ENCODE data around the gene COMP. TPM values are rescaled to one million over a fixed set of nuclear protein-coding genes. Genes with fewer than 3 reads are reported as not detected.
"Not testable (repeated sequence)": the region's sequence is repeated elsewhere in the genome, so short reads cannot be mapped to it uniquely, and the experiment has no call there.

Gene COMP
- total RNA-seq: 0.15 TPM in 1 of 2 replicates, not detected in the other

DNA sequence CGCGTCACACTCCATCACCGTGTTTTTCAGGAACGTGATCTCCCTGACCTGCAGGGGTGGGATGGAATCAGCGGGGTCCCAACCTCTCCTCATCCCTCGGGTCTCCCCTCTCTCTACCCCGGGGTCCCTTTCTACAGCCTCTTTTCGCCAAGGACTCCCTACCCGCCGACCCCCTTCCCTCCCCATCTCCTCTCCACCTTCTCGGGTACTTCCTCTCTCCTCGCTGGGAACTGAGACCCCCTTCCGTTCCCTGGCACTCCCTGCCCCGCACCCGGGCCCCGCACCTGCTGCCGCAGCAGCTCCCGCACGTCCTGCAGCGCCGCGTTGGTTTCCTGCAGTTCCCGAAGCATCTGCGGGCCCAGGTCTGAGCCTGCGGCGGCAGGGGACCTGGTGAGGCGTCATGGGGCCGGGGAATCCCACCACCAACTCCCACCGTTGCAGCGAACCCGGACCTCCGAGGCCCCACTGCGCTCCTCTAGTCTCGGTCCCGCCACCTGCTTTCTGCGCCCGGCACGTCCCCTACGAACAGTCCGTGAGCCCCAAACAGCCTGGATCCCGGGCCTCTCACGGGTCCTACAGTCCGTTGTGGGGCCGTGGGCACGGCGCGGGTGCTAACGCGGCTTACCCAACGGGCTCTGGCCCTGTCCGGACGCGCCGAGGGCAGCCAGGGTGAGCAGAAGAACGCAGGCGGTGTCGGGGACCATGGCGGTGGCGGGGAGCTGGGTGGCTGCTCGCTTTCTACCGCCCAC lies at the start of gene COMP:
Gene COMP (minus strand): TSS at position 740 of the 749 bp plus-strand sequence. CDS start 36 bp downstream, at position 704.
- DNase-seq (ENCODE audit: low read depth): no peak

- no peak for DNase-seq (ENCODE audit: low read depth)
Measured at GRCh38 chr19:18840288-18841267, 49.5 kb upstream of the COMP start.

DNA sequence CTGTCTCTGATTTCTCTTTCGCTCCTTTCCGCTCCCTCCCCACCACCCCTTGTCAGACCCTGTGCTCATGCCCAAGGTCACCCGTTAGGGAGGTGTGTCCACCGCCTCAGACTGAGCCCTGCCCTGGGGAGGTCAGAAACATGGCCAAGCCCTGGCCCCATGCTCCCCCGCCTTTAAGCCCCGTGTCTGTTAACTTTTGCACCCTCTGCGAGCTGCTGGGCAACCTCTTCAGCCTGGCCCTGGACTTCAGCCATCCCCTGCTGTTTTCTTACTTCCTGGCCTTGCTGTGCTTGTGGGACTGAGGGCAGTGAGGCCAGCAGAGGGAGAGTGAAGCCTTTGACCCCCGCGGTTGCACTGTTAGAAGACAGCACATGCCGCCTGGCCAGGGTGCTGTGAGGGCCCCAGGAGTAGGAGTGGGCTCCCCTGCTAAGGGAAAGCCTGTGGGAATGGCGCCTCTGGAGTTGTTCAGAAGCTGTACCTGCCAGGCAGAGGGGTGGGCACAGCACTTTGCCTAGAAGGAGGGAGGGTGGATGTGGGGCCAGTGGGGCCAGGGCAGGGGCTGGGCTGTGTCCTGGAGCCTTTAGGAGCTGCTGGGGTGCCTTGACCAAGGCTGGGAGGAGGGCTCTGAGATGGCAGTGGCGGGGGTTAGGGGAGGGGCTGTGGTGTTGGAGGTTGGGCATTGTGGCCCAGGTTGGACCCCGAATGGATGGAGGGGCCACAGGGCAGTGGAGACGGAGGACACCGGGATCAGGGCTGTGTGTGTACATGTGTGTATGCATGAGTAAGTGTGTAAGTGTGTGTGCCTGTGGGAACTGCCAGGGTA lies 48.6 kb upstream of the COMP start:
- peak; percentile 28 for DNase-seq (ENCODE audit: low read depth)

- DNase-seq (ENCODE audit: low read depth): no peak
Measured at GRCh38 chr19:18834644-18834984, 43.5 kb upstream of the COMP start.

DNA sequence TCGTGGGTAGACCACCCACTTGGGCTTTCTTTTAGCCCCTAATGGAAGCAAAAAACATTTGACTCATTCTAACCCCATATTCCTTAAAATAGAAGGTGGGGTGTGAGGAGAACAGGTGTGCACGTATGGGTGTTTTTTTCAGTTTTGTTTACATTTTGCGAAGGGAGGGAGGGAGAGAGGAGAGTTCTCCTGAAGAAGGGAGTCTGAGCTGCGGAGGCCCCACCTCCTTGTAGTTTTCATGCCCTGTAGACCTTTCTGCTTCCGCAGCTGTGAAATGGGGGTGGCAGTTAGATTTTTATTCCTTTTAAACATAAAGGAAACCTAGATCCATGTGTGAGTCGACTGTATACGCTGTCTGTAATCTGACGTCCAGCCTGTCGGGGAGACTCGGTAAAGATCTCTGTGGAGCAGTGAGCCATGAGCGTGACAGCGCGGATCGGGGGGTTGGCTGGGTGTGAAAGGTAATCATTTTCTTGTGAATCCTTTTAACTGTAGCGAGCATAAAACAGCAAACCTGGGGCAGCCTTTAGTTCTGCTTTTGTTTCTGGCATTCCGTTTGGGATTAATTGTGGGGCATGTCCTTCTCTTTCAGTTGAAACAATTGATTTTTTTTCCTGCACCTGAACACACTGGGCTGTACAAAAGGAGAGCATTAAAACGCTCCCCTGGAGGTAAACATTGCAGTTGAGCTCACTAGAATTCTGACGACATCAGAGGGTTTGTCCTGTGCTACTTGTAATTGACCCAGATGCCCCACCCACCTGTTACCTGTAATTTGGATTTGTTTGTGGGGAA lies 42.9 kb upstream of the COMP start:
- DNase-seq (ENCODE audit: low read depth): peak; percentile 21

DNA sequence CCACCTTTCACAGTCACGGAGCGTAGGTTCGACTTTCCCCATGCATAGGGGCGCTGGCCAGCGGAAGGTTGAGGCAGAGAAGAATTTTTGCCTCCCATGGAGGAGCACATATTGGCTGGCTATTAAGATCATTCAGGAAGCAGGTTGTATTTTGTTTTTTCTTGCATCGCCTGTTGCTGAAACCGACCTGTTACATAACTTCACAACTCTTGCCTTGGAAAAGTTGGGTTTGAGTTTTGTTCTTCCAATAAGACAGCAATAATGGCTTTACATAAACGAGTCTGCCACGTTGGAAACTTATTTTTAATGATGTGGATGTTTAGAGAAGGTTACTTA lies 42.0 kb upstream of the COMP start:
- peak; percentile 21 for DNase-seq (ENCODE audit: low read depth)

- no peak for DNase-seq (ENCODE audit: low read depth)
Measured at GRCh38 chr19:18832306-18833140, 41.4 kb upstream of the COMP start.

DNA sequence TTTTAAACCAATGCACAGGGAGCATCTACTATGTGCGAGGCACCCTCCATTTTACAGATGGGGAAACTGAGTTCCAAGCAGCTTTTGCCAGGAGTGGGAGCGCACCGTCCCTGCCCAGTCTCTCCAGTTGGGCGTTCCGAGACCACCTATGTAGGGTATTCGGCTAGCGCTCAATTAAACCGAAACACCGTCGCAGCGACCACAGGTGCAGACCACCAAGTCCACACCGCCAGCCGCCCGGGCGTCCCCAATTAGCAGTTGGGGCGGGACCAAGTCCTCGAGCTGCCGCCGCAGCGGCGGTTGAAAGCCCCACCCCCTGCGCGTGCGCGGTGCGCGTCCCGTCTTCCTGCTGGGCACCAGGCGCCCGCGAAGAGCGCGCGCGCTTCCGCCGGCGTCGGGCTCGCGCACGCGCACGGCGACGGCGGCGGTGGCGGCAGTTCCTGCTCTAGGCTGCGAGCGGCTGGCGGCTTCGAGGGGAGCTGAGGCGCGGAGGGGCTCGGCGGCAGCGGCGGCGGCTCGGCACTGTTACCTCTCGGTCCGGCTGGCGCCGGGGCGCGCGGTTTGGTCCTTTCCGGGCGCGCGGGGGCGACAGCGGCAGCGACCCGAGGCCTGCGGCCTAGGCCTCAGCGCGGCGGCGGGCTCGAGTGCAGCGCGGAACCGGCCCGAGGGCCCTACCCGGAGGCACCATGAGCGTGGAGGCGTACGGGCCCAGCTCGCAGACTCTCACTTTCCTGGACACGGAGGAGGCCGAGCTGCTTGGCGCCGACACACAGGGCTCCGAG lies 40.6 kb upstream of the COMP start, which contains the start of gene UPF1:
Gene UPF1 (plus strand): TSS at position 436 of the 782 bp plus-strand sequence. CDS start 251 bp downstream, at position 687.
- DNase-seq (ENCODE audit: low read depth): peak; percentile 75

- no peak for DNase-seq (ENCODE audit: low read depth)
Measured at GRCh38 chr19:18830488-18830887, 39.4 kb upstream of the COMP start.

- DNase-seq (ENCODE audit: low read depth): no peak
Measured at GRCh38 chr19:18828786-18829185, 37.7 kb upstream of the COMP start.

DNA sequence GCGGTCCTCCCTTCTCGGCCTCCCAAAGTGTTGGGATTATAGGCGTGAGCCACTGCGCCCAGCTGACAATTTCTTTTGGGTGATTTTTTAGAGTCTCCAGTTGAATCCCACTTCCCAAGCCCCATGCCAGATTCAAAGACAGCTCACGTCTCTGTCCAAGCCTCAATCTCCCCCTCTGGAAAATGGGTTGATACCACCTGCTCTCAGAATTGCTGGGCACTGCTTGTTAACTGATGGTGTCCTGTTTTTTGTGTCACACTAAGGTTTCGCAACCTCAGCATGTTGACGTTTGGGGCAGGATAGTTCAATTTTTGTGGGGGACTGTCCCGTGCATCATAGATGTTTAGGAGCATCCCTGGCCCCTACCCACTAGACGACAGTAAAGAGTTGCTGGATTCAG lies 26.5 kb upstream of the COMP start:
- DNase-seq (ENCODE audit: low read depth): no peak

- DNase-seq (ENCODE audit: low read depth): not testable (repeated sequence)
Measured at GRCh38 chr19:18816645-18817044, 25.5 kb upstream of the COMP start.

- no peak for DNase-seq (ENCODE audit: low read depth)
Measured at GRCh38 chr19:18815673-18816072, 24.6 kb upstream of the COMP start.

DNA sequence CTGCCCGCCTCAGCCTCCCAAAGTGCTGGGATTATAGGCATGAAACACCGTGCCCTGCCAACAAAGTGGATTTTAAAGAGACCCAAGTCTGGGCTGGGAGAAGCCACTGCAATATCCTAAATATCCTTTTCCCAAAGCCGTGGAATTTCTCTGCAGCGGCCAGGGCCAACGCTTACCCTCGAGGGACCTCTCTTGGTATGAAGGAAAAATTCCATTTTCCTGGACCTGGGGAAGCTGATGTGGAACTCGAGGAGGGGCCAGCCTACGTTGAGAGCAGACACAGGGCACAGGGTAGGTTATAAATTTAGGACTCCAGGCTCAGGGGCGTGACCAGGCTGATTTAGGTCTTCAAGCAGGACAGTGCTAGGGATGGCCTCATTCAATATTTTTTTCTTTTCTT lies 23.0 kb upstream of the COMP start:
- no peak for DNase-seq (ENCODE audit: low read depth)

- not testable (repeated sequence) for DNase-seq (ENCODE audit: low read depth)
Measured at GRCh38 chr19:18811638-18812037, 20.5 kb upstream of the COMP start.

GRCh38 chr19:18809149-18809868 lies 18.2 kb upstream of the COMP start:
- peak; percentile 41 for DNase-seq (ENCODE audit: low read depth)

GRCh38 chr19:18807861-18808331 lies 16.8 kb upstream of the COMP start:
- DNase-seq (ENCODE audit: low read depth): no peak

- no peak for DNase-seq (ENCODE audit: low read depth)
Measured at GRCh38 chr19:18804643-18805042, 13.5 kb upstream of the COMP start.
